CD4-positive, CD25-positive, alpha-beta regulatory T cell (primary cell): ENCODE measurements around the gene TLE6. TPM values are rescaled to one million over a fixed set of nuclear protein-coding genes. Genes with fewer than 3 reads are reported as not detected.

ENCODE experiments used
- ATAC-seq, 2 donors: fragments of 150-1000 bp; cut with Tn5 transposase; one replicate each; pipeline ENCODE4 v1.10.0; 2021; ENCODE audit warnings: low read depth in 2 of 2, moderate number of reproducible peaks in 2 of 2, moderate library complexity in 1 of 2
- DNase-seq, 3 donors: peaks; one replicate each; pipeline versions ENCODE4 v3.0.0 to v3.0.0-alpha.2; 2012 to 2022; ENCODE audit warnings: mixed read lengths in 1 of 3
- H3K27ac ChIP-seq: one replicate; pipeline ENCODE4 v1.7.0; 2013; ENCODE audit warnings: mild to moderate bottlenecking, low read length; ENCODE audit not compliant: insufficient read depth, poor library complexity, severe bottlenecking
- H3K27me3 ChIP-seq: one replicate; pipeline ENCODE4 v1.7.0; 2013; ENCODE audit warnings: low read length; ENCODE audit not compliant: control insufficient read depth, insufficient read depth
- H3K36me3 ChIP-seq: one replicate; pipeline ENCODE4 v1.7.0; 2013; ENCODE audit warnings: mild to moderate bottlenecking, low read length, moderate library complexity; ENCODE audit not compliant: control insufficient read depth, insufficient read depth
- H3K4me1 ChIP-seq: 2 replicates; pipeline ENCODE4 v1.7.0; 2013; ENCODE audit warnings: mild to moderate bottlenecking, low read length; ENCODE audit not compliant: insufficient read depth, control insufficient read depth, poor library complexity, severe bottlenecking
- H3K4me3 ChIP-seq: one replicate; pipeline ENCODE4 v1.7.0; 2013; ENCODE audit warnings: low read depth, mild to moderate bottlenecking, low read length, moderate library complexity
- H3K9me3 ChIP-seq, 2 experiments: 1 replicate in 1 of 2; 2 replicates in 1 of 2; pipeline ENCODE4 v1.7.0; 2013; ENCODE audit warnings: low read length in 2 of 2, mild to moderate bottlenecking in 1 of 2, moderate library complexity in 1 of 2; ENCODE audit not compliant: control insufficient read depth in 2 of 2
- H3K27ac Mint-ChIP-seq, 3 donors: one replicate each; pipeline ENCODE4 v1.8.0; 2020 to 2022; ENCODE audit warnings: mild to moderate bottlenecking in 3 of 3, mixed read lengths in 3 of 3, moderate library complexity in 2 of 3
- H3K27me3 Mint-ChIP-seq: one replicate; pipeline ENCODE4 v1.8.0; 2022; ENCODE audit warnings: mild to moderate bottlenecking, mixed read lengths
- H3K36me3 Mint-ChIP-seq: one replicate; pipeline ENCODE4 v1.8.0; 2020; ENCODE audit warnings: mixed read lengths
- H3K4me1 Mint-ChIP-seq, 4 donors: one replicate each; pipeline ENCODE4 v1.8.0; 2020 to 2022; ENCODE audit warnings: mixed read lengths in 4 of 4, mild to moderate bottlenecking in 1 of 4
- H3K4me3 Mint-ChIP-seq, 4 donors: one replicate each; pipeline ENCODE4 v1.8.0; 2020 to 2022; ENCODE audit warnings: mild to moderate bottlenecking in 4 of 4, mixed read lengths in 4 of 4, moderate library complexity in 3 of 4
- H3K9me3 Mint-ChIP-seq, 7 donors: one replicate each; pipeline ENCODE4 v1.8.0; 2020 to 2022; ENCODE audit warnings: mixed read lengths in 7 of 7, mild to moderate bottlenecking in 3 of 7, moderate library complexity in 2 of 7
- polyA plus RNA-seq, 4 donors: library from polyadenylated mRNA; unstranded; fragments of 300-500 nt; fragmentation: Illumina TruSeq; gene quantifications; one replicate each; pipeline ENCODE4 v1.2.3, GENCODE V29; 2021
- total RNA-seq: library from RNA; stranded (reverse); gene quantifications from one replicate; pipeline ENCODE4 v1.2.3, GENCODE V29; 2022

TLE6 gene
- total and polyA plus RNA-seq, 5 donors from 2014 or later, result not detected

GRCh38 chr19:3026768-3027167, 49.4 kb downstream of the TLE6 start:
- H3K36me3 Mint-ChIP-seq, result no peaks in the 10 kb centered on the region
- H3K4me1 Mint-ChIP-seq, result peaks cover 0 to 49% (median 9%) of the 10 kb centered on the region in 4 donors
- peak overlapping the region in 1 of 4 donors; percentile 64 for H3K4me3 Mint-ChIP-seq
- H3K4me1 ChIP-seq, result peaks cover 30% of the 10 kb centered on the region
- peaks cover 5% of the 10 kb centered on the region for H3K27me3 ChIP-seq
- no peak overlapping the region for H3K27ac Mint-ChIP-seq
- no peak for DNase-seq
- no peak overlapping the region for H3K4me3 ChIP-seq
- no peak overlapping the region for H3K27ac ChIP-seq
- ATAC-seq, result no peak
- H3K27me3 Mint-ChIP-seq, result peaks cover 5% of the 10 kb centered on the region
- H3K36me3 ChIP-seq, result no peaks in the 10 kb centered on the region
- H3K9me3 ChIP-seq, result no peaks in the 10 kb centered on the region
- peaks cover 0 to 4% (median 0%) of the 10 kb centered on the region in 7 donors for H3K9me3 Mint-ChIP-seq

- Histone ChIP-seq H3K4me3 (no peak overlapping the region), H3K36me3 (no peaks in the 10 kb centered on the region), H3K27ac (no peak overlapping the region), H3K4me1 (peaks cover 30% of the 10 kb centered on the region), H3K9me3 (no peaks in the 10 kb centered on the region), H3K27me3 (peaks cover 5% of the 10 kb centered on the region)
- H3K36me3 Mint-ChIP-seq, result no peaks in the 10 kb centered on the region
- ATAC-seq (no peak), DNase-seq (no peak)
- peak overlapping the region; percentile 64 to 94 (median 84) for H3K4me3 Mint-ChIP-seq
- H3K27me3 Mint-ChIP-seq, result peaks cover 10% of the 10 kb centered on the region
- peaks cover 0 to 4% (median 0%) of the 10 kb centered on the region in 7 donors for H3K9me3 Mint-ChIP-seq
- H3K4me1 Mint-ChIP-seq, result peaks cover 0 to 49% (median 9%) of the 10 kb centered on the region in 4 donors
- peak overlapping the region in 1 of 3 donors; percentile 38 for H3K27ac Mint-ChIP-seq
These were observed 49.9 kb downstream of the TLE6 start for GRCh38 chr19:3027292-3027691.

GRCh38 chr19:3027981-3028304, 50.6 kb downstream of the TLE6 start:
- H3K27ac ChIP-seq, result no peak overlapping the region
- H3K4me3 Mint-ChIP-seq, result peak overlapping the region; percentile 69 to 94 (median 84)

GRCh38 chr19:3028305-3029064, 51.1 kb downstream of the TLE6 start:
- Mint-ChIP-seq H3K4me3 (peak overlapping the region; percentile 69 to 94 (median 84)), H3K9me3 (peaks cover 0 to 4% (median 0%) of the 10 kb centered on the region in 7 donors), H3K36me3 (no peaks in the 10 kb centered on the region), H3K4me1 (peaks cover 0 to 44% (median 6%) of the 10 kb centered on the region in 4 donors), H3K27me3 (peaks cover 16% of the 10 kb centered on the region), H3K27ac (peak overlapping the region; percentile 20 to 65 (median 26))
- H3K27me3 ChIP-seq, result peaks cover 5% of the 10 kb centered on the region
- ATAC-seq (peak in 1 of 2 donors; percentile 12), DNase-seq (no peak)
- H3K4me1 ChIP-seq, result peaks cover 30% of the 10 kb centered on the region
- H3K27ac ChIP-seq, result no peak overlapping the region
- H3K36me3 ChIP-seq, result no peaks in the 10 kb centered on the region
- no peak overlapping the region for H3K4me3 ChIP-seq
- no peaks in the 10 kb centered on the region for H3K9me3 ChIP-seq

More at GRCh38 chr19:3027981-3028304, 50.6 kb downstream of the TLE6 start:
- H3K9me3 Mint-ChIP-seq, result peaks cover 0 to 4% (median 0%) of the 10 kb centered on the region in 7 donors
- ATAC-seq, result no peak
- Histone ChIP-seq H3K4me3 (no peak overlapping the region), H3K36me3 (no peaks in the 10 kb centered on the region), H3K4me1 (peaks cover 30% of the 10 kb centered on the region), H3K27me3 (peaks cover 5% of the 10 kb centered on the region), H3K9me3 (no peaks in the 10 kb centered on the region)
- no peak for DNase-seq
- peaks cover 0 to 48% (median 9%) of the 10 kb centered on the region in 4 donors for H3K4me1 Mint-ChIP-seq
- peaks cover 16% of the 10 kb centered on the region for H3K27me3 Mint-ChIP-seq
- no peaks in the 10 kb centered on the region for H3K36me3 Mint-ChIP-seq
- peak overlapping the region; percentile 20 to 65 (median 26) for H3K27ac Mint-ChIP-seq

GRCh38 chr19:3029065-3029923, 51.9 kb downstream of the TLE6 start, which contains the start of gene TLE2:
Gene TLE2, minus strand, starts transcription at chr19:3029280. Its CDS starts 376 bp downstream, at chr19:3028904.
- peak in 1 of 2 donors; percentile 33 for ATAC-seq
- Histone ChIP-seq H3K4me1 (peaks cover 30% of the 10 kb centered on the region), H3K9me3 (no peaks in the 10 kb centered on the region), H3K36me3 (no peaks in the 10 kb centered on the region), H3K27ac (no peak within 1 kb of the TSS), H3K27me3 (peaks cover 5% of the 10 kb centered on the region), H3K4me3 (no peak within 1 kb of the TSS)
- peak within 1 kb of the TSS; percentile 20 to 89 (median 65) for H3K27ac Mint-ChIP-seq
- DNase-seq, result no peak
- no peaks in the 10 kb centered on the region for H3K36me3 Mint-ChIP-seq
- H3K4me1 Mint-ChIP-seq, result peaks cover 0 to 45% (median 6%) of the 10 kb centered on the region in 4 donors
- H3K9me3 Mint-ChIP-seq, result peaks cover 0 to 4% (median 0%) of the 10 kb centered on the region in 7 donors
- H3K4me3 Mint-ChIP-seq, result peak within 1 kb of the TSS; percentile 82 to 94 (median 86)
- H3K27me3 Mint-ChIP-seq, result peaks cover 16% of the 10 kb centered on the region

GRCh38 chr19:3031607-3031867, 54.2 kb downstream of the TLE6 start:
- ATAC-seq (no peak), DNase-seq (no peak)
- peaks cover 0 to 52% (median 15%) of the 10 kb centered on the region in 4 donors for H3K4me1 Mint-ChIP-seq
- peak overlapping the region in 2 of 3 donors; percentile 47 to 88 for H3K27ac Mint-ChIP-seq
- no peaks in the 10 kb centered on the region for H3K36me3 Mint-ChIP-seq
- H3K36me3 ChIP-seq, result no peaks in the 10 kb centered on the region
- peaks cover 34% of the 10 kb centered on the region for H3K27me3 Mint-ChIP-seq
- peak overlapping the region in 3 of 4 donors; percentile 15 to 93 (median 29) for H3K4me3 Mint-ChIP-seq
- peaks cover 5% of the 10 kb centered on the region for H3K27me3 ChIP-seq
- H3K9me3 Mint-ChIP-seq, result no peaks in the 10 kb centered on the region
- H3K4me3 ChIP-seq, result no peak overlapping the region
- H3K27ac ChIP-seq, result no peak overlapping the region
- no peaks in the 10 kb centered on the region for H3K9me3 ChIP-seq
- H3K4me1 ChIP-seq, result peaks cover 39% of the 10 kb centered on the region

GRCh38 chr19:3033595-3034405, 56.4 kb downstream of the TLE6 start:
- peaks cover 30% of the 10 kb centered on the region for H3K4me1 ChIP-seq
- DNase-seq, result no peak
- H3K27ac ChIP-seq, result no peak overlapping the region
- Mint-ChIP-seq H3K27ac (peak overlapping the region in 1 of 3 donors; percentile 43), H3K4me1 (peaks cover 0 to 45% (median 12%) of the 10 kb centered on the region in 4 donors), H3K9me3 (no peaks in the 10 kb centered on the region), H3K4me3 (peak overlapping the region; percentile 49 to 96 (median 74)), H3K27me3 (peaks cover 34% of the 10 kb centered on the region), H3K36me3 (no peaks in the 10 kb centered on the region)
- H3K36me3 ChIP-seq, result no peaks in the 10 kb centered on the region
- H3K9me3 ChIP-seq, result no peaks in the 10 kb centered on the region
- no peaks in the 10 kb centered on the region for H3K27me3 ChIP-seq
- ATAC-seq, result no peak
- H3K4me3 ChIP-seq, result no peak overlapping the region
